Panc1 (cell line): ENCODE results near the gene ZNF248.

Experiments
- POLR2AphosphoS5 ChIP-seq: IDR thresholded peaks from 2 replicates; pipeline ENCODE4 v1.6.1; 2012; ENCODE audit warnings: mild to moderate bottlenecking, low read depth, low read length, moderate library complexity
- TF ChIP-seq, protein P1 (sequence below): fragments of 450-650 bp; IDR thresholded peaks from 2 replicates; pipeline ENCODE4 v1.5.1; 2017; ENCODE audit warnings: mild to moderate bottlenecking

DNA sequence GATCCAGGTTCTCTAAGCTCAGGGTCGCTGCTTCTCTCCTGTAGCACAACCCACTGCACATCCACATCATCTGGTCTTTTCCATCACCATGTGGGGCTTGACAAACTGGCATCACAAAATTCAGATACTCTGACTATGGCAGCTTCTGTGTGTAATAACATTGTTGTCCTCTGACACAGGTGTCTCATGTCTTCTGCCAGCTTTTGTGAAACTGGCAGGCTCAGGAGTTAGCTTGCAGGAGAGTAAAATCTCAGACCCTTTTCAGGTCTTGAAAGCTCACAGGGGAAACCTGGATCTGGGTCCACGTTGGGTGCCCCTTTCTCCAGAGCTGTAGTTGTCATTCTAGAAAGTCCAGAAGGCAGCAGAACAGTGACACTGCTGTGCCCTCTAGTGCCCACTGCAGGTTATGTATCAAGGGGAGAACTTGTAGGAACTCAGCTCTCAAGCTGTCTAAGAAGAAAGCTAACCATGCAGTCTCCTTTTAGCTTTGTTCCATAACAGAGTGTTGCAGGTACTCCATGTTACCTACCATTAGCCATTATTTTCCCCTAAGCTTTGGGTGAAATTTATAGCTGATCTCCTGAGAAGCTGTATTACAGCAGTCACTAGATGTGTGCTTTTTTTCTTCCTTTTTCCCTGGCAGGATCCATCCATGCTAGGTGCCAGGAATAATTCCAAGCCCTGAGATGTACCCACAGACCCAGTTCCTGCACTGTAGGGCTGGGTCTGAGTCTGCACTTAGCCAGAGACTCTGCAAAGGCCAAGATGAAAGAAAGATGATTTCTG is 102.7 kb downstream of the ZNF248 start:
- no peak for TF ChIP-seq POLR2AphosphoS5
- TF ChIP-seq, protein P1, sequence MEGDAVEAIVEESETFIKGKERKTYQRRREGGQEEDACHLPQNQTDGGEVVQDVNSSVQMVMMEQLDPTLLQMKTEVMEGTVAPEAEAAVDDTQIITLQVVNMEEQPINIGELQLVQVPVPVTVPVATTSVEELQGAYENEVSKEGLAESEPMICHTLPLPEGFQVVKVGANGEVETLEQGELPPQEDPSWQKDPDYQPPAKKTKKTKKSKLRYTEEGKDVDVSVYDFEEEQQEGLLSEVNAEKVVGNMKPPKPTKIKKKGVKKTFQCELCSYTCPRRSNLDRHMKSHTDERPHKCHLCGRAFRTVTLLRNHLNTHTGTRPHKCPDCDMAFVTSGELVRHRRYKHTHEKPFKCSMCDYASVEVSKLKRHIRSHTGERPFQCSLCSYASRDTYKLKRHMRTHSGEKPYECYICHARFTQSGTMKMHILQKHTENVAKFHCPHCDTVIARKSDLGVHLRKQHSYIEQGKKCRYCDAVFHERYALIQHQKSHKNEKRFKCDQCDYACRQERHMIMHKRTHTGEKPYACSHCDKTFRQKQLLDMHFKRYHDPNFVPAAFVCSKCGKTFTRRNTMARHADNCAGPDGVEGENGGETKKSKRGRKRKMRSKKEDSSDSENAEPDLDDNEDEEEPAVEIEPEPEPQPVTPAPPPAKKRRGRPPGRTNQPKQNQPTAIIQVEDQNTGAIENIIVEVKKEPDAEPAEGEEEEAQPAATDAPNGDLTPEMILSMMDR, result peak; percentile 76
